NCI-H1105 (cell line): ENCODE measurements around the gene CLVS2.

Source experiments
- DNase-seq: peaks from one replicate; lab custom pipeline; 2025; lab: John Stamatoyannopoulos, UW

The CLVS2 gene

GRCh38 chr6:122995921-122996793 is at the start of gene CLVS2:
Gene CLVS2, plus strand, starts transcription at chr6:122996235. Its CDS starts 1,543 bp downstream, at chr6:122997778.
- DNase-seq = peak; percentile 75

- no peak for DNase-seq
Observed at GRCh38 chr6:122947355-122947754, 48.7 kb upstream of the CLVS2 start.

- DNase-seq = no peak
Observed at GRCh38 chr6:122953766-122954165, 42.3 kb upstream of the CLVS2 start.

GRCh38 chr6:122956376-122956775 is 39.7 kb upstream of the CLVS2 start:
- no peak for DNase-seq

GRCh38 chr6:122962000-122962624 is 33.9 kb upstream of the CLVS2 start:
- DNase-seq = no peak

- no peak for DNase-seq
Observed at GRCh38 chr6:122969999-122970533, 26.0 kb upstream of the CLVS2 start.

GRCh38 chr6:122977180-122977579 is 18.9 kb upstream of the CLVS2 start:
- no peak for DNase-seq

- DNase-seq = no peak
Observed at GRCh38 chr6:122984393-122984792, 11.6 kb upstream of the CLVS2 start.

GRCh38 chr6:122994256-122994655 is 1.8 kb upstream of the CLVS2 start:
- DNase-seq = no peak

GRCh38 chr6:122996794-122997505 is 915 bp downstream of the CLVS2 start:
- no peak for DNase-seq

- DNase-seq = no peak
Observed at GRCh38 chr6:122997541-122998150, 1.6 kb downstream of the CLVS2 start.

GRCh38 chr6:122998403-122998975 is 2.5 kb downstream of the CLVS2 start:
- no peak for DNase-seq

GRCh38 chr6:123000244-123000770 is 4.3 kb downstream of the CLVS2 start:
- DNase-seq = no peak

- DNase-seq = no peak
Observed at GRCh38 chr6:123001540-123001939, 5.5 kb downstream of the CLVS2 start.

- DNase-seq = no peak
Observed at GRCh38 chr6:123007885-123008284, 11.8 kb downstream of the CLVS2 start.

- DNase-seq = no peak
Observed at GRCh38 chr6:123009059-123009458, 13.0 kb downstream of the CLVS2 start.

- no peak for DNase-seq
Observed at GRCh38 chr6:123014835-123015234, 18.8 kb downstream of the CLVS2 start.

- DNase-seq = peak; percentile 91
Observed at GRCh38 chr6:123016431-123017103, 20.5 kb downstream of the CLVS2 start.

- DNase-seq = no peak
Observed at GRCh38 chr6:123017104-123017682, 21.2 kb downstream of the CLVS2 start.

GRCh38 chr6:123022975-123023374 is 26.9 kb downstream of the CLVS2 start:
- no peak for DNase-seq
